Stimulated activated CD4-positive, alpha-beta T cell treated with anti-CD3 and anti-CD28 coated beads, Interleukin-1b, Interleukin-23, amount 100 ng/mL, for 4 hours (primary cell): ENCODE results near the gene PCSK7.

Experiments
- DNase-seq, 2 donors: peaks; one replicate each; pipeline ENCODE4 v3.0.0-alpha.2; 2020; ENCODE audit warnings: low read depth in 2 of 2

The PCSK7 gene

GRCh38 chr11:117199053-117199915 lies 32.6 kb downstream of the PCSK7 start, which contains the start of gene TAGLN:
TAGLN (plus strand) TSS chr11:117199370; CDS start chr11:117203014, 3,644 bp downstream.
- no peak for DNase-seq

- no peak for DNase-seq
Observed at GRCh38 chr11:117198613-117199012, 33.3 kb downstream of the PCSK7 start.

- DNase-seq: no peak
Observed at GRCh38 chr11:117197516-117198456, 34.1 kb downstream of the PCSK7 start.

GRCh38 chr11:117197006-117197405 lies 34.9 kb downstream of the PCSK7 start:
- no peak for DNase-seq

- DNase-seq: no peak
Observed at GRCh38 chr11:117195761-117196160, 36.1 kb downstream of the PCSK7 start.

- no peak for DNase-seq
Observed at GRCh38 chr11:117195258-117195657, 36.6 kb downstream of the PCSK7 start.

- no peak for DNase-seq
Observed at GRCh38 chr11:117194267-117194666, 37.6 kb downstream of the PCSK7 start.

GRCh38 chr11:117193130-117194020 lies 38.5 kb downstream of the PCSK7 start:
- no peak for DNase-seq

- DNase-seq: no peak
Observed at GRCh38 chr11:117192401-117192875, 39.4 kb downstream of the PCSK7 start.

- DNase-seq: no peak
Observed at GRCh38 chr11:117191680-117192400, 40.0 kb downstream of the PCSK7 start.

- DNase-seq: no peak
Observed at GRCh38 chr11:117189941-117190544, 41.8 kb downstream of the PCSK7 start.

- no peak for DNase-seq
Observed at GRCh38 chr11:117189191-117189940, 42.5 kb downstream of the PCSK7 start.

GRCh38 chr11:117188620-117189081 lies 43.2 kb downstream of the PCSK7 start:
- no peak for DNase-seq

GRCh38 chr11:117187799-117188481 lies 43.9 kb downstream of the PCSK7 start:
- no peak for DNase-seq

GRCh38 chr11:117187428-117187798 lies 44.5 kb downstream of the PCSK7 start:
- no peak for DNase-seq

- DNase-seq: no peak
Observed at GRCh38 chr11:117187007-117187406, 44.9 kb downstream of the PCSK7 start.

- DNase-seq: no peak
Observed at GRCh38 chr11:117186431-117186761, 45.5 kb downstream of the PCSK7 start.

- DNase-seq: no peak
Observed at GRCh38 chr11:117185736-117186430, 46.0 kb downstream of the PCSK7 start.
